GM12801 (cell line): ENCODE results near the gene GLIPR1L2.

Experiments
- TF ChIP-seq, protein P1 (sequence below): IDR thresholded peaks from one replicate; pipeline ENCODE4 v1.5.1; 2011; ENCODE audit warnings: control low read depth; ENCODE audit not compliant: insufficient read length; ENCODE audit errors: extremely low read depth

Gene GLIPR1L2

DNA sequence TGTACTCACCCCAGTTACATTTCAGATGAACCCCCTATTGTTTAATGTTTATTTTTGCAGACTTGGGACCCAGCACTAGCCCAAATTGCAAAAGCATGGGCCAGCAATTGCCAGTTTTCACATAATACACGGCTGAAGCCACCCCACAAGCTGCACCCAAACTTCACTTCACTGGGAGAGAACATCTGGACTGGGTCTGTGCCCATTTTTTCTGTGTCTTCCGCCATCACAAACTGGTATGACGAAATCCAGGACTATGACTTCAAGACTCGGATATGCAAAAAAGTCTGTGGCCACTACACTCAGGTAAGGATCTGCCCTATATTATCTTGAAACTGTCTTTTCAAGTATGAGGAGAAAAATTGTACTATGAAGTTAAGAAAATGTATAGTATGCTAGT is 90.9 kb downstream of the GLIPR1L2 start:
- TF ChIP-seq, protein P1, sequence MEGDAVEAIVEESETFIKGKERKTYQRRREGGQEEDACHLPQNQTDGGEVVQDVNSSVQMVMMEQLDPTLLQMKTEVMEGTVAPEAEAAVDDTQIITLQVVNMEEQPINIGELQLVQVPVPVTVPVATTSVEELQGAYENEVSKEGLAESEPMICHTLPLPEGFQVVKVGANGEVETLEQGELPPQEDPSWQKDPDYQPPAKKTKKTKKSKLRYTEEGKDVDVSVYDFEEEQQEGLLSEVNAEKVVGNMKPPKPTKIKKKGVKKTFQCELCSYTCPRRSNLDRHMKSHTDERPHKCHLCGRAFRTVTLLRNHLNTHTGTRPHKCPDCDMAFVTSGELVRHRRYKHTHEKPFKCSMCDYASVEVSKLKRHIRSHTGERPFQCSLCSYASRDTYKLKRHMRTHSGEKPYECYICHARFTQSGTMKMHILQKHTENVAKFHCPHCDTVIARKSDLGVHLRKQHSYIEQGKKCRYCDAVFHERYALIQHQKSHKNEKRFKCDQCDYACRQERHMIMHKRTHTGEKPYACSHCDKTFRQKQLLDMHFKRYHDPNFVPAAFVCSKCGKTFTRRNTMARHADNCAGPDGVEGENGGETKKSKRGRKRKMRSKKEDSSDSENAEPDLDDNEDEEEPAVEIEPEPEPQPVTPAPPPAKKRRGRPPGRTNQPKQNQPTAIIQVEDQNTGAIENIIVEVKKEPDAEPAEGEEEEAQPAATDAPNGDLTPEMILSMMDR, result no peak
